NCI-H146 treated with DMSO at 0.1 percent for 48 hours (cell line): Measurements from ENCODE around the gene ZSCAN21.

Experiments
- DNase-seq: peaks from one replicate; lab custom pipeline; 2025; ENCODE audit not compliant: unreplicated experiment; lab: John Stamatoyannopoulos, UW

The ZSCAN21 gene

DNA sequence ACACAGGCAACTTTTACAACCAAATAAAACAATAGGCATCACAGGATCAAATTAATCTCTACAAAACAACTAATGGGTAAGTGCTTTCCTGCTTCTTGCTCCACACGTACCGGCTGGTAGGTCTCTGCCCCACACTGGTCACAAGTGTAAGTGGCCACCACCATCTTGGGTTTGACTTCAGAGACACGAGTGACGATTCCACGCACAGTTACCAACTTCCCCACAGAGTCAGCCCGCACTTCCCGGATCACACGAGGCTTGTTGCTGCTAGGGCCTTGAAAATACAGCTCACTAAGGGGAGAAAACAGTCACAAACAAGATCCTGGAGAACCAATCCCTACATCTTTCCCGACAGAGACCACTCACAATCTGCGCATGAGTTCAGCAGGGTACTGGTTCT is 49.3 kb downstream of the ZSCAN21 start:
- no peak for DNase-seq

DNA sequence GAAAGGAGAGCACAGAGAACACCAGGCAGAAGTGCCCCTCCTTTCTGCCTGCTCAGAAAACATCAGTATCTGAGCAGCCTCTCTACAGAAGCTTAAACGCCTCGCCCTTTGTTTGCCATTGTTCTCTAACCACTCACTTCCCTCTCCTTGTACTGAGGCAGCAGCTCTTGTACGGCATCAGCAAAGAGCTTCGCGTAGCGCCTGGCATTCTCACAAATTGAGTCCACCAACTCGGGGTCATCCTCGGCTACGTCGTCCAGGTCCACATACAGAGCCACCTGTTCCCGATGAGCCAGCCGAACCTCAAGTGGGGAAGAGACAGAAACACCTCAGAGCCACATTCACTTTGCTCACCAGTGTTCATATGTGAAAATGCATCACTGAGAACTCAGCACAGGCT is 49.9 kb downstream of the ZSCAN21 start:
- DNase-seq: no peak

DNA sequence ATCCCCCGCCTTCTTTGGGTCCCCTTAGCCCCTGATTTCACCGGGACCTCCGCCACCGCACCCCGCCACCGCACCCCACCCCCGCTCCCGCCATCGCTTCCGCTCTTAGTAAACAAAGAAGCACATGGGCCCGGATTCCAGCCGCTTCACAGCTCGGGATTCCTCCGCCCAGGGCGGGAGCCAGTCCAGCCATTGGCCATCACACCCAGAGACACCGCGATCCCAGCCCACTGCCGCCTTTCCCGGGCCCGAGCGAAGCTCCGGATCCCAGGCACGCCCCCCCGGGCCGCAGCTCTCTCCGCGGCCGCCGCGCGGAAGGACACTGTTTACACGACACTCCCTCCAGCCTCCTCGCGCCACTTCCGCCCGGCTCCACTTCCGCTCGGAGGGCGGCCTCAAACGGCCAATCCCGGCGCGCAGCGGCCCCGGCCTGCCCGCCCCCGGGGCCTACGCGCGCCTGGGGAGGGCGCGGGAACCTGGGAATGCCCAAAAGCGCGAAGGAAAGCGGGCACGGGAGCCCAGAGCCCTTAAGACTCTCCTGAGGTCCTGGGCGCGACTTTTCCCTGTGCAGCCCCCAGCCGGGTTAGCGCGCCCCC is 50.9 kb downstream of the ZSCAN21 start:
- DNase-seq: peak; percentile 86

DNA sequence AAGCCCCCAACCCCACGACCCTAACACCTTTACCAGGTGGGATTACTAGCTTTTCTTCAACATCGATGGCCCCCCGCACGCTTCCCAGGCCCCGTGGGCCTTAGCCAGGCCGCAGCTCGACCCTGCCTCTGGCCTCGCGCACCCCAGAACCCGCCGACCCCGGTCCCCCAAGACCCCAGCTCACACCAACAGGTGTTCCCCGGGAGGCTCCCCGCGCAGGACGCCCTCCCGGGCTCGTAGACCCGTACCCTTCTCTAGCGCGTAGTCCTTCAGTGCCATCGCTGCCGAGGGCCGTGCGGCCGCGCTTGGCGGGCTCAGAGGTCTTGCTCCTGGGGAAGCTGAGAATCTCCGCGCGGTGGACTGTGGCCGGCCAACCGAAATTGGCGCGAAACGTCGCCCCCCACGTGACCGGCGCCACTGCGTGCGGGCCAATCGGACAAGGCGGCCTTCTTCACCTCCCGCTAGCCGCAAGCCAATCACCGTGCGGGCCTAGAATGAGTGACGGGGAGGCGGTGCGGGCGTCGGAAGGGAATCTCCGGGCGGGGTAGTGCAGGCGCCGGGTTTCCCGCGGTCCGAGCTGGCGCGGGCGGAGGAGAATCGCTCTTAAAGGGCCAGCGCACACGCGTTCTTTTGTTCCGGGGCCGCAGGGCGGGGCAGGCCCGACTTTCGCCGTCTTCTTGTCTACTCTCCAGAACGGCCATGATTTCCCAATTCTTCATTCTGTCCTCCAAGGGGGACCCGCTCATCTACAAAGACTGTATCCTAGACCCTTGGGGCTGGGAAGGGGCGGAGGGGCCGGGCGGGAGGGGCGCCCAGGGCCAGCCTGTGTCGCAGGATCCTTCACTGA is 51.7 kb downstream of the ZSCAN21 start, which contains the start of the genes AP4M1 and MCM7:
AP4M1 (plus strand) TSS at position 628 of the 847 bp plus-strand sequence; CDS start at position 700, 72 bp downstream.
MCM7 (minus strand) TSS at position 382 of the 847 bp plus-strand sequence; CDS start at position 279, 103 bp downstream.
- peak; percentile 96 for DNase-seq

DNA sequence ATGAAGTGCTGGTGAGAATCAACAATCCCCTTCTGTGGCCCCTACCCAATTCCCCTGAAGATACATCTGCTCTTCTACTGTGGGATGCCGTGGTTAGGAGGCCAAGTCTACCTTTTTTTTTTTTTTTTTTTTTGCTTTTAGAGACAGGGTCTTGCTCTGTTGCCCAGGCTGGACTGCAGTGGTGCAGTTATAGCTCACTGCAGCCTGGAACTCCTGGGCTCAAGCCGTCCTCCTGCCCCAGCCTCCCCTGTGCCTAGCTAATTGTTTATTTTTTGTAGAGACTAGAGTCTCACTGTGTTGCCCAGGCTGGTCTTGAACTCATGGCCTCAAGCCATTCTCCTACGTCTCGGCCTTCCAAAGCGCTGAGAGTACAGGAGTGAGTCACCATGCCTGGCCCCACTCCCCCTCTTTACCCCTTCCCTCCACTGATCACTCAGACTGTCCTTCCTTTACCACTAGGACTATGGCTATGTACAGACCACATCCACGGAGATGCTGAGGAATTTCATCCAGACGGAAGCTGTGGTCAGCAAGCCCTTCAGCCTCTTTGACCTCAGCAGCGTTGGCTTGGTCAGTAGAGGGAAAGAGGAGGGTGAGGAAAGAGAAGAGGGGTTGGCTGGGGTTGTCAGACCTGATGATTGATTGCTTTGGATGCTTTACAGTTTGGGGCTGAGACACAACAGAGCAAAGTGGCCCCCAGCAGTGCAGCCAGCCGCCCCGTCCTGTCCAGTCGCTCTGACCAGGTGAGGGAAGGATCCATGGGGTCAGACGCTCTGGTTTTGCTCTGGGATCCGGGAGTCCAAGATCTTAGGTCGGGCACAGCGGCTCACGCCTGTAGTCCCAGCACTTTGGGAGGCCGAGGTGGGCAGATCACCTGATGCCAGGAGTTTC is 53.6 kb downstream of the ZSCAN21 start:
- DNase-seq: no peak

DNA sequence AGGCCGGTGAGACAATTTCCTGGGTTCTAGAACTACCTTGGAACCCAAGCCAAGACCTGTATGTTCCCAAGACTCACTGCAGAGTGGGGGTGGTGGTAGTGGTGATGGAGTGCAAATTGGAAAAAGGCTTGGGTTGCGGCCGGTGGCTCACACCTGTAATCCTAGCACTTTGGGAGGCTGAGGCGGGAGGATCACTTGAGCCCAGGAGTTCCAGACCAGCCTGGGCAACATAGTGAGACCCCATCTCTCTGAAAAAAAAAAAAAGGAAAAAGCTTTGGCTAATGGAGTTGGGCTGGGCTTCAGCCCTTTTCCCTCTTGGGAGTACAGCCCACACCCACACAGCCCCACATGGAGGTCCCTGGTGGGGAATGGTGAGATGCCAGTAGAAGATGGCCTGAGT is 56.0 kb downstream of the ZSCAN21 start:
- DNase-seq: no peak

DNA sequence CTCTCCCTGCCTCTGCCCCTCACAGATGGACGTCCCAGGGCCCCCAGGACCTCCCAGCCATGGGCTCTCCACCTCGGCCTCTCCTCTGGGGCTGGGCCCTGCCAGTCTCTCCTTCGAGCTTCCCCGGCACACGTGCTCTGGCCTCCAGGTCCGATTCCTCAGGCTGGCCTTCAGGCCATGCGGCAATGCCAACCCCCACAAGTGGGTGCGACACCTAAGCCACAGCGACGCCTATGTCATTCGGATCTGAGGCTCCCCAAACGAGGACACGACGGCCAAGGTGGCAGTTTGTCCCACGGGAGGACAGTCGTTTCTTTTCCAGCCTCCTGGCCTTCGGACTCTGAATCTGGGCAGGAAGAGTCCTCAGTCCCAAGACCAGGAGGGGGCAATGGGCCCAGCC is 57.1 kb downstream of the ZSCAN21 start:
- DNase-seq: no peak

DNA sequence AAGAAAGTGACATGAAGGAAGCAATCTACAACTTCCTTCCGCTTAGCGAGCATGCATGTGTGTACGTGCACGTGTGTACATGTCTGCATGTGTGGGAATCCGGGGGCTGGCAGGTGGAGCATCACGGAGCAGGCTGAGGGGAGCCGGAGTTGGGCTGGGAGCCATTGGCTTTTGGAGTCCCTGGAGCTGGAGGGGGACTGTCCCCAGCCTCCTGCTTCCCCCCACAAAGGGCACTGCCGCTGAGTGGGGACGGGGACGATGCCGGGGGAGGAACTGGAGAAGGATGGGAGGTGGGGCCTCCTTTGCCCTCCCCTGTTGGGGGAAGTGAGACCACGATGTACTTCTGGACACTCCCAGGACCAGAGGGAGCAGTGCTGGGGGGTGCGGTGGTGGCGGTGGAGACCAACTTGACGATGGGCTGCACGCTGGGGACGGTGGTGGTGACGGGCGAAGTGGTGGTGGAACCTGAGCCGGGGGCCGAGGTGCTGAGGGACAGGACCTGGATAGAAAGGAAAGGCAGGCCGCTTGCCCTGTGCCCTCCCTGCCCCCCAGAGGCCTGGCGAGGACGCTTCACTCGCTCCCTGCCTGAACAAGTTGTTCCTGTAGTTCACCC is 57.7 kb downstream of the ZSCAN21 start:
- no peak for DNase-seq

DNA sequence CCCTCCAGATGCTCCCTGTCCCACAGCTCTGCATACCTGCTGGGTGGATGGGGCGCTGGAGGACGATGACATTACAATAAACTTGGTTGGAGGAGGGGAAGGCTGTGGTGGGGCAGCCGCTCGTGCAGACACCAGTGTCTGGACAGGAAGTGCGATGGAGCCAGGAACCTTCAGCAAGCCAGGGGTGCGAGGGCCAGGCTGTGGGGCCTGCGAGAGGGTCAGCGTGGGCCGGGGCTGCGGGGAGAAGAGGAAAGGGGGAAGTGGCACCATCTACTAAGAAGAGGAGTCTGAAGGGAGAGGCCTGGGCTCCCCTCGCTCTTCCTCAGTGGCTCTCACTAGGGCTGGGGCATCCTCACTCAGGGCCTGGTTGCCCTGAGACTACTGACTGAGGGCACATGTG is 58.3 kb downstream of the ZSCAN21 start:
- DNase-seq: no peak

DNA sequence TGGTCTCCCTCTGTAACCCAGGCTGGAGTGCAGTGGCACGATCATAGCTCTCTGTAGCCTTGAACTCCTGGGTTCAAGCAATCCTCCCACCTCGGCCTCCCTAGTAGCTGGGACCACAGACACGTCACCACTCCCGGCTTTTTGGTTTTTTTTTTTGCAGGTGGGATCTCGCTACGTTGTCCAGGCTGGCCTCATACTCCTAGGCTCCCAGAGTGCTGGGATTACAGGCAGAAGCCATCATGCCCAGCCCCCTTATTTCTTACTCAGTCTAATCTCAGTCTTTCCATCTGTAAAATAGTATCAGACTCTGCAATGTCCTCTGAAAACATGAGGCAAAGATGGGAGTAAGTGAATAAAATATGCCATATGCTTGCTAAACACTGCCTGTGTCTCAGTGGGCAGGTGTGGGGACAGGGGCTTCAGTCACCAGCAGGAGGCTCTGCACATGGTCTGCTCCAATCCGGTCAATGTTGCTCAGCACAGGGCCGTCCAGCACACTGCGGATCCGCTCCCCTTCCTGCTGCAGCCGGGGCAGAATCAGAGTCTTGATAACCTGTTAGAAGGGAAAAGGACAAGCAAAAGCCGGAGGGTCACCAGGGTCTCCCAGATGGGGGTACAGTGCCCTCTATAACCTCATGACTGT is 60.1 kb downstream of the ZSCAN21 start:
- DNase-seq: no peak

DNA sequence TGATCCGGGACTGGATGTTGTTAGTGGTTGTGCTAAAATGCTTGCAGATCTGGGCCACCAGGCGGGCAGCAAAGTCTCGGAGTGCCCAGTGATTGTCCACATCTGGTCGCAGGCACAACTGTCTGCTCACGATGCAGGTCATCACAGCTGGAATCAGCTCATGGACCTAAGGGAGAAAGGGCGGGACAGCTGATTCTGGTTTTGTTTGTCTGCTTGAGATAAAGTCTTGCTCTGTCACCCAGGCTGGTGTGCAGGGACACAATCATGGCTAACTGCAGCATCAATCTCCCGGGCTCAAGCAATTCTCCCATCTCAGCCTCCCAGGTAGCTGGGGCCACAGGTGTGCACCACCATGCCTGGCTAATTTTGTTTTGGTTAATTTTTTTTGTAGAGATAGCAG is 61.6 kb downstream of the ZSCAN21 start:
- DNase-seq: no peak

DNA sequence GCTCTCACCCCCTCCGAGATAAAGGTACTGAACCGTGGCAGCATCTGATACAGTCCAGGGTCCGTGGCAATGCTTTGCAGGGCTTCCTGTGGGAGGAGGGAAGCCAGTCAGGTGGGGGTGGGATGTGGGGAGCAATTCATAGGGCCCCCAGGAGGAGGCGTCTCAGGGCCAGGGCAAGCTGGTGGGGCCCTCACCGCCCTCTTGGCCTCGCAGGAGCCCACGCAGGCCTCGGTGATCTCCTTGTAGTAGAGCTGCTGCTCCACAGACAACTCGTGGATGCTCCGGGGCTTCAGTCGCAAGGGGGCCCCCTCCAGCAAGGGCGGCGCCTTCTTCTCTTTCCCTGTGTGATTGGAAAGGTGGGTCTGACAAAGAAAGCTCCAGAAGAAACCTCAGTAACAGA is 62.3 kb downstream of the ZSCAN21 start:
- DNase-seq: no peak
